ENCODE data around the gene RPS19BP1.

DNA sequence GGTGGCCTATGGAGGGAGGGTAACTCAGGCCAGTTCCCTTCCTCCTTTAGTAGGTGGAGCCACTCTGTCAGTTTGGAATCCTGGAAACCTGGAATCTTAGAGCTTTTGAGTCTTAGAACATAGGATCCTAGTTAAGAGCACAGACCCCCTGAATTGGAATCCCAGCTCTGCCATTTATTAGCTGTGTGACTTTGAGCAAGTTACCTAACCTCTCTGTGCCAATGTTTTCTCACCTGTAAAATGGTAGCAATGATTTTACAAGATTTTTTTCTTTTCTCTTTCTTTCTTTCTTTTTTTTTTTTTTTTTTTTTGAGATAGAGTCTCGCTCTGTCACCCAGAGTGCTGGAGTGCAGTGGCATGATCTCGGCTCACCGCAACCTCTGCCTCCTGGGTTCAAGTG, 20.9 kb upstream of the RPS19BP1 start:
- TF ChIP-seq, protein P1, sequence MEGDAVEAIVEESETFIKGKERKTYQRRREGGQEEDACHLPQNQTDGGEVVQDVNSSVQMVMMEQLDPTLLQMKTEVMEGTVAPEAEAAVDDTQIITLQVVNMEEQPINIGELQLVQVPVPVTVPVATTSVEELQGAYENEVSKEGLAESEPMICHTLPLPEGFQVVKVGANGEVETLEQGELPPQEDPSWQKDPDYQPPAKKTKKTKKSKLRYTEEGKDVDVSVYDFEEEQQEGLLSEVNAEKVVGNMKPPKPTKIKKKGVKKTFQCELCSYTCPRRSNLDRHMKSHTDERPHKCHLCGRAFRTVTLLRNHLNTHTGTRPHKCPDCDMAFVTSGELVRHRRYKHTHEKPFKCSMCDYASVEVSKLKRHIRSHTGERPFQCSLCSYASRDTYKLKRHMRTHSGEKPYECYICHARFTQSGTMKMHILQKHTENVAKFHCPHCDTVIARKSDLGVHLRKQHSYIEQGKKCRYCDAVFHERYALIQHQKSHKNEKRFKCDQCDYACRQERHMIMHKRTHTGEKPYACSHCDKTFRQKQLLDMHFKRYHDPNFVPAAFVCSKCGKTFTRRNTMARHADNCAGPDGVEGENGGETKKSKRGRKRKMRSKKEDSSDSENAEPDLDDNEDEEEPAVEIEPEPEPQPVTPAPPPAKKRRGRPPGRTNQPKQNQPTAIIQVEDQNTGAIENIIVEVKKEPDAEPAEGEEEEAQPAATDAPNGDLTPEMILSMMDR (IDR thresholded peaks at IDR 0.05): no peak
- TF ChIP-seq POLR2A (IDR thresholded peaks at IDR 0.05): no peak

Measured in Peyer's patch (tissue), 4 donors.